Measurements from ENCODE around the gene HTT-AS.

GRCh38 chr4:3060946-3061345, 13.4 kb downstream of the HTT-AS start:
- TF ChIP-seq CTCF (conservative IDR thresholded peaks at IDR 0.05; ENCODE audit: low read length) (no peak), EZH2phosphoT487 (IDR thresholded peaks at IDR 0.05; ENCODE audit: borderline replicate concordance) (no peak)

Measured in Loucy (cell line).